ENCODE measurements around the gene PROX1.

Gene PROX1

DNA sequence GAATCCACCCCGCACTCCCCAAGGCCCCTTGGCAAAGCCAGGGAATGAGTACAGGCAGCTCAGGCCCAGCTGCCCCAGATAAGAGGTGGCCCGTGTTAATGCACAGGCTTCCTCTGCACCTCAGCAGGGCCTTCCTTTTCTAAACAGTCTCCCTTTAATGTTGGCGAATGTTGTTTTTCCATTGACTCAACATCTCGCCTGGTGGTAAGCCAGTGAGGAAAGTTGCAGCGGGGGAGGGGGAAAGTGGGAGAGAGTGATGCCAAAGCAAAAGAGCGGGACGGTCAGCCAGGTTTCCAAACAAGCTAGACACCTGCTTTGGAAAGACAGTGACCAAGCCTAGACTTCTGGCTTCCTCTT is 10.3 kb upstream of the PROX1 start:
- Histone ChIP-seq H3K27me3 (ENCODE audit: insufficient read depth, poor library complexity, severe bottlenecking) (peaks cover 37% of the 10 kb centered on the region), H3K27ac (replicated peaks) (no peak overlapping the region), H3K4me3 (replicated peaks; ENCODE audit: insufficient read depth, low read length) (no peak overlapping the region)
- no peak for DNase-seq (ENCODE audit: low read depth in 1 of 2, low spot score in 1 of 2)
- TF ChIP-seq GABPA (IDR thresholded peaks at IDR 0.05; ENCODE audit: low read depth) (no peak), SPI1 (IDR thresholded peaks at IDR 0.05; ENCODE audit: borderline replicate concordance, low read depth) (no peak), POLR2AphosphoS5 (IDR thresholded peaks at IDR 0.05; ENCODE audit: low read depth) (no peak)
- TF ChIP-seq, protein P1, sequence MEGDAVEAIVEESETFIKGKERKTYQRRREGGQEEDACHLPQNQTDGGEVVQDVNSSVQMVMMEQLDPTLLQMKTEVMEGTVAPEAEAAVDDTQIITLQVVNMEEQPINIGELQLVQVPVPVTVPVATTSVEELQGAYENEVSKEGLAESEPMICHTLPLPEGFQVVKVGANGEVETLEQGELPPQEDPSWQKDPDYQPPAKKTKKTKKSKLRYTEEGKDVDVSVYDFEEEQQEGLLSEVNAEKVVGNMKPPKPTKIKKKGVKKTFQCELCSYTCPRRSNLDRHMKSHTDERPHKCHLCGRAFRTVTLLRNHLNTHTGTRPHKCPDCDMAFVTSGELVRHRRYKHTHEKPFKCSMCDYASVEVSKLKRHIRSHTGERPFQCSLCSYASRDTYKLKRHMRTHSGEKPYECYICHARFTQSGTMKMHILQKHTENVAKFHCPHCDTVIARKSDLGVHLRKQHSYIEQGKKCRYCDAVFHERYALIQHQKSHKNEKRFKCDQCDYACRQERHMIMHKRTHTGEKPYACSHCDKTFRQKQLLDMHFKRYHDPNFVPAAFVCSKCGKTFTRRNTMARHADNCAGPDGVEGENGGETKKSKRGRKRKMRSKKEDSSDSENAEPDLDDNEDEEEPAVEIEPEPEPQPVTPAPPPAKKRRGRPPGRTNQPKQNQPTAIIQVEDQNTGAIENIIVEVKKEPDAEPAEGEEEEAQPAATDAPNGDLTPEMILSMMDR (IDR thresholded peaks at IDR 0.05; ENCODE audit: insufficient read depth, low read length) = no peak
- TF ChIP-seq, protein P2, sequence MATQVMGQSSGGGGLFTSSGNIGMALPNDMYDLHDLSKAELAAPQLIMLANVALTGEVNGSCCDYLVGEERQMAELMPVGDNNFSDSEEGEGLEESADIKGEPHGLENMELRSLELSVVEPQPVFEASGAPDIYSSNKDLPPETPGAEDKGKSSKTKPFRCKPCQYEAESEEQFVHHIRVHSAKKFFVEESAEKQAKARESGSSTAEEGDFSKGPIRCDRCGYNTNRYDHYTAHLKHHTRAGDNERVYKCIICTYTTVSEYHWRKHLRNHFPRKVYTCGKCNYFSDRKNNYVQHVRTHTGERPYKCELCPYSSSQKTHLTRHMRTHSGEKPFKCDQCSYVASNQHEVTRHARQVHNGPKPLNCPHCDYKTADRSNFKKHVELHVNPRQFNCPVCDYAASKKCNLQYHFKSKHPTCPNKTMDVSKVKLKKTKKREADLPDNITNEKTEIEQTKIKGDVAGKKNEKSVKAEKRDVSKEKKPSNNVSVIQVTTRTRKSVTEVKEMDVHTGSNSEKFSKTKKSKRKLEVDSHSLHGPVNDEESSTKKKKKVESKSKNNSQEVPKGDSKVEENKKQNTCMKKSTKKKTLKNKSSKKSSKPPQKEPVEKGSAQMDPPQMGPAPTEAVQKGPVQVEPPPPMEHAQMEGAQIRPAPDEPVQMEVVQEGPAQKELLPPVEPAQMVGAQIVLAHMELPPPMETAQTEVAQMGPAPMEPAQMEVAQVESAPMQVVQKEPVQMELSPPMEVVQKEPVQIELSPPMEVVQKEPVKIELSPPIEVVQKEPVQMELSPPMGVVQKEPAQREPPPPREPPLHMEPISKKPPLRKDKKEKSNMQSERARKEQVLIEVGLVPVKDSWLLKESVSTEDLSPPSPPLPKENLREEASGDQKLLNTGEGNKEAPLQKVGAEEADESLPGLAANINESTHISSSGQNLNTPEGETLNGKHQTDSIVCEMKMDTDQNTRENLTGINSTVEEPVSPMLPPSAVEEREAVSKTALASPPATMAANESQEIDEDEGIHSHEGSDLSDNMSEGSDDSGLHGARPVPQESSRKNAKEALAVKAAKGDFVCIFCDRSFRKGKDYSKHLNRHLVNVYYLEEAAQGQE (IDR thresholded peaks at IDR 0.05; ENCODE audit: insufficient replicate concordance, low read depth) = no peak

DNA sequence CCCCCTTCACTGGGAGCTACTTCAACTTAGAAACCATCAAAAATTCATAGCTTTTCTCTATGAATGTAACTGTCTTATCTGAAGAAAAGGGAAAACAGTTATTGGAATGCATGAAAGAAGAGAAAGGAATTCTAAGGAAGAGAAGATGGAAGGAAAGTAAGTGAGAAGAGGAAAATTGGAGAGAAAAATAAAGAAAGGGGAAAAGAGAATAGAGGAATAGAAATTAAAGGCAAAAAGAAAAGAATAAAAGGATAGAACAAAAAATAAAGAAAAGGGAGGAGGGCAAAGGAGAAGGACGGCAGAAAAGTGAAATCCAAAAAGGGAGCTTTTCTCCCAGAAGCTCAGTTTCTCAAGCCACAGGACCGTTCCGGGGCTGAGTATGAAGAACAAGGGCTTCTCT is 9.9 kb upstream of the PROX1 start:
- DNase-seq (ENCODE audit: low read depth in 1 of 2, low spot score in 1 of 2) = no peak
- Histone ChIP-seq H3K27ac (replicated peaks) (no peak overlapping the region), H3K4me3 (replicated peaks; ENCODE audit: insufficient read depth, low read length) (no peak overlapping the region), H3K27me3 (ENCODE audit: insufficient read depth, poor library complexity, severe bottlenecking) (peaks cover 38% of the 10 kb centered on the region)
- TF ChIP-seq GABPA (IDR thresholded peaks at IDR 0.05; ENCODE audit: low read depth) = no peak
- TF ChIP-seq, protein P2 (IDR thresholded peaks at IDR 0.05; ENCODE audit: insufficient replicate concordance, low read depth) = no peak
- TF ChIP-seq, protein P1 (IDR thresholded peaks at IDR 0.05; ENCODE audit: insufficient read depth, low read length) = no peak
- TF ChIP-seq SPI1 (IDR thresholded peaks at IDR 0.05; ENCODE audit: borderline replicate concordance, low read depth) = no peak
- TF ChIP-seq POLR2AphosphoS5 (IDR thresholded peaks at IDR 0.05; ENCODE audit: low read depth) = no peak

DNA sequence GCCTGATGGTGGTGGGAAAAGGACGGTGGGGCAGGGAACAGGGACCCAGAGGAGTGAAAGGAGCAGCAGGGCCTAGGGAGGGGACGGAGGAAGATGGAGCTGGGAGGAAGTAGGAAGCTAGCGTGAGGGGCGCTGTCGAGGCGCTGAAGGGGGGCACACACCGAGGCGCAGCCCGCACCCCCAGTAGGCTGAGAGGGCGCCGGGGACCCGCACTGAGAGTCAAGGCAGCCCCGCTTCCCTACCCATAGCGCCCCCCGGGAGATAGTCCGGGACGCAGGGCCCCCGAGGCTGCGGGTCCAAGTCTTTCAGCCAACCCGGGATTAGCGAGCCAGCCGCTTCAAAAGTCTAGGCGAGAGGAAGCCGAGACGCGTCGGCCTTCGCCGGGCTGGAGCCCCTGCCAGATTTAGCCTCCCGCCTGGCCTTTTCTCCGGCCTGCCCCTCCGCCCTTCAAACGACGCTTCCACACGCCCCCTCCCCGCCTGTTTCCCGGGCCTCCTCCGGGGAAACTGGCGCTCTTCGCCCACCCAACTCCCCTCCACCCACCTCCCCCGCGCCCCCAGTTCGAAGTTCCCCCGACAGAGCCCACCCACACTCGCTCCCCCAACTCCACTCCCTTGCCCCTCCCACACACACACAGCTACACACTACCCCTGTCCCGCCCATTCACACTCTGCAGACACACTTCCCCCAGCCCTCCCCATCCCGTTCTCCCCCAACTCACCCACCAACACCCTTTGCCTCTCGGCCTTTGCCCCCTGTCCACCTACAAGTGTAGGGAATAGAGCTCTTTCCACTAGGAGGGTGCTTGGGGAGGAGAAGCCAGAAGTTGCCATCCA is 7.8 kb upstream of the PROX1 start:
- H3K27me3 ChIP-seq (ENCODE audit: insufficient read depth, poor library complexity, severe bottlenecking) = peaks cover 56% of the 10 kb centered on the region
- no peak overlapping the region for H3K27ac ChIP-seq (replicated peaks)
- TF ChIP-seq POLR2AphosphoS5 (IDR thresholded peaks at IDR 0.05; ENCODE audit: low read depth) = no peak
- TF ChIP-seq, protein P2 (IDR thresholded peaks at IDR 0.05; ENCODE audit: insufficient replicate concordance, low read depth) = no peak
- TF ChIP-seq GABPA (IDR thresholded peaks at IDR 0.05; ENCODE audit: low read depth) = no peak
- no peak for TF ChIP-seq SPI1 (IDR thresholded peaks at IDR 0.05; ENCODE audit: borderline replicate concordance, low read depth)
- TF ChIP-seq, protein P1 (IDR thresholded peaks at IDR 0.05; ENCODE audit: insufficient read depth, low read length) = no peak
- no peak overlapping the region for H3K4me3 ChIP-seq (replicated peaks; ENCODE audit: insufficient read depth, low read length)
- no peak for DNase-seq (ENCODE audit: low read depth in 1 of 2, low spot score in 1 of 2)
